Fibroblast of lung (primary cell): ENCODE results near the gene DUSP8.

Experiments used
- EZH2 ChIP-seq: IDR thresholded peaks from 2 replicates; pipeline ENCODE4 v1.5.1; 2012; ENCODE audit warnings: low read length, control low read depth, mild to moderate bottlenecking; ENCODE audit errors: missing control alignments
- TF ChIP-seq, protein P1 (sequence below), 2 donors: IDR thresholded peaks in 1 of 2; conservative IDR thresholded peaks in 1 of 2; 1 replicate in 1 of 2; 2 replicates in 1 of 2; pipeline ENCODE4 v1.5.1; 2011 to 2012; ENCODE audit warnings: low read length in 2 of 2, control low read depth in 1 of 2, inconsistent platforms in 1 of 2, low read depth in 1 of 2, mild to moderate bottlenecking in 1 of 2

DNA sequence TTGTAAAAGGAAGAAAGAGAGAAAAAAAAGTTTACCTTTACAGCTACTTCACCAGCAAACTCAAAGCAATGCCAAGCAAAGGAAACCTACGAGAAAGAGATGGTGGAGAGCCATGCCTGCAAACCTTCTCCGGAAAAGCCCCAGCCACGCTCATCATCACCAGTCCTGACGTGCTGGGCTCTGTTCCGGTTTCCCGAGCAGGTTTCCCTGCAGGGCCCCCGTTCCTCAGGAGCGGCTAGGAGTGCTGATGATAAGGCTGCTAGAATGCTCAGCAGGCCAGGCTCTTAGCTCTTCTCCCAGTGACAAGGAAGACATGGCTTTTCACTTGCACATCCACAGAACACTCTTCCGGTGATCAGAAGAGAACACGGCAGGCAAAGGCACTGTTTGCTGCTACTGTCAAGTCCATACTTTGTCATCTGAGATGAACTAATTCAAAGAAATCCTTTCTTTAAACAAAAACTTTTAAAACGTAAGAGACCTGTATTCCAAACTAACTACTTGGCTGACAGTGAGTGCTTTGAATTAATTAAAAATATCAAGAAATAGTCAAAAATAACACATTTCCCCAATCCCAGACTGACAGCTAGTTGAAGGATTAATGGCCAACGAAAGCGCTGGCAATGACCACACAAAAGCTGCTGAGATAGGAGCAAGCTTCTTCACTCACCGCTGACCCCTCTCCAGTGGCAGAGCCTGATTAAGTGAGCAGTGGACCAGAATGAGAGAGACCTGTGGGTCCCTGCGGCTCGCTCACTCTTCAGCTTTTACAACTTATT lies 35.8 kb downstream of the DUSP8 start:
- TF ChIP-seq, protein P1, sequence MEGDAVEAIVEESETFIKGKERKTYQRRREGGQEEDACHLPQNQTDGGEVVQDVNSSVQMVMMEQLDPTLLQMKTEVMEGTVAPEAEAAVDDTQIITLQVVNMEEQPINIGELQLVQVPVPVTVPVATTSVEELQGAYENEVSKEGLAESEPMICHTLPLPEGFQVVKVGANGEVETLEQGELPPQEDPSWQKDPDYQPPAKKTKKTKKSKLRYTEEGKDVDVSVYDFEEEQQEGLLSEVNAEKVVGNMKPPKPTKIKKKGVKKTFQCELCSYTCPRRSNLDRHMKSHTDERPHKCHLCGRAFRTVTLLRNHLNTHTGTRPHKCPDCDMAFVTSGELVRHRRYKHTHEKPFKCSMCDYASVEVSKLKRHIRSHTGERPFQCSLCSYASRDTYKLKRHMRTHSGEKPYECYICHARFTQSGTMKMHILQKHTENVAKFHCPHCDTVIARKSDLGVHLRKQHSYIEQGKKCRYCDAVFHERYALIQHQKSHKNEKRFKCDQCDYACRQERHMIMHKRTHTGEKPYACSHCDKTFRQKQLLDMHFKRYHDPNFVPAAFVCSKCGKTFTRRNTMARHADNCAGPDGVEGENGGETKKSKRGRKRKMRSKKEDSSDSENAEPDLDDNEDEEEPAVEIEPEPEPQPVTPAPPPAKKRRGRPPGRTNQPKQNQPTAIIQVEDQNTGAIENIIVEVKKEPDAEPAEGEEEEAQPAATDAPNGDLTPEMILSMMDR (conservative IDR thresholded peaks at IDR 0.05 in 1 of 2, IDR thresholded peaks at IDR 0.05 in 1 of 2; ENCODE audit: low read depth in 1 of 2, low read length in 2 of 2), result no peak
- no peak for TF ChIP-seq EZH2
